ENCODE results near the gene GCSAML. TPM values are rescaled to one million over a fixed set of nuclear protein-coding genes. Genes with fewer than 3 reads are reported as not detected.

The GCSAML gene
- total and polyA plus RNA-seq, 4 donors = 0.06 to 1.4 (median 0.29) TPM

Small RNA genes lying within 50 kb of the gene (small RNA-seq; reads per million reads assigned to genes)
- gene RF00026 (ENCODE audit: low replicate concordance) = not detected

Other genes starting within 250 kb of the GCSAML start
- 10 to 100 TPM; 21.9 to 43.4 TPM for gene ZNF496, start 217.3 kb upstream of the GCSAML start, total RNA-seq
- 1 to 10 TPM; 8.2 to 9.2 TPM for gene ZNF496, start 217.3 kb upstream of the GCSAML start, polyA plus RNA-seq
- 1 to 10 TPM; 4.6 to 6.7 TPM for gene NLRP3, start 133.0 kb upstream of the GCSAML start, total RNA-seq
- gene NLRP3, start 133.0 kb upstream of the GCSAML start, polyA plus RNA-seq = 10 to 100 TPM in 1 of 2 donors, 1 to 10 TPM in 1; 1.3 to 27.9 TPM
- gene OR2B11, start 91.0 kb upstream of the GCSAML start, total RNA-seq = not detected
- under 1 TPM in 1 of 2 donors, not detected in 1; 0.07 TPM for gene OR2B11, start 91.0 kb upstream of the GCSAML start, polyA plus RNA-seq
- under 1 TPM in 1 of 2 donors, not detected in 1; 0.03 TPM for gene OR2C3, start 12.7 kb upstream of the GCSAML start, total RNA-seq
- under 1 TPM in 1 of 2 donors, not detected in 1; under 0.01 TPM for gene OR2C3, start 12.7 kb upstream of the GCSAML start, polyA plus RNA-seq
- gene OR2G2, start 39.2 kb downstream of the GCSAML start, total RNA-seq = not detected
- gene OR2G2, start 39.2 kb downstream of the GCSAML start, polyA plus RNA-seq = not detected
- gene OR2G3, start 56.5 kb downstream of the GCSAML start, total RNA-seq = not detected
- gene OR2G3, start 56.5 kb downstream of the GCSAML start, polyA plus RNA-seq = not detected
- not detected for gene OR13G1, start 130.6 kb downstream of the GCSAML start, total RNA-seq
- not detected for gene OR13G1, start 130.6 kb downstream of the GCSAML start, polyA plus RNA-seq
- gene OR6F1, start 167.5 kb downstream of the GCSAML start, total RNA-seq = not detected
- gene OR6F1, start 167.5 kb downstream of the GCSAML start, polyA plus RNA-seq = not detected
- gene OR14K1, start 189.5 kb downstream of the GCSAML start, total RNA-seq = not detected
- gene OR14K1, start 189.5 kb downstream of the GCSAML start, polyA plus RNA-seq = not detected
- gene OR14A2, start 199.0 kb downstream of the GCSAML start, total RNA-seq = not detected
- gene OR14A2, start 199.0 kb downstream of the GCSAML start, polyA plus RNA-seq = not detected
- not detected for gene OR1C1, start 211.4 kb downstream of the GCSAML start, total RNA-seq
- gene OR1C1, start 211.4 kb downstream of the GCSAML start, polyA plus RNA-seq = not detected